IgD-negative memory B cell (primary cell): ENCODE measurements around the gene TFDP1. TPM values are rescaled to one million over a fixed set of nuclear protein-coding genes. Genes with fewer than 3 reads are reported as not detected.
"Not testable (repeated sequence)": the region's sequence is repeated elsewhere in the genome, so short reads cannot be mapped to it uniquely, and the experiment has no call there.

Experiments
- H3K27ac Mint-ChIP-seq, 3 donors: one replicate each; pipeline ENCODE4 v1.8.0; 2020 to 2022; ENCODE audit warnings: mild to moderate bottlenecking in 3 of 3, mixed read lengths in 3 of 3, moderate library complexity in 1 of 3
- H3K27me3 Mint-ChIP-seq: one replicate; pipeline ENCODE4 v1.8.0; 2021; ENCODE audit warnings: mixed read lengths
- H3K36me3 Mint-ChIP-seq: one replicate; pipeline ENCODE4 v1.8.0; 2020; ENCODE audit warnings: mild to moderate bottlenecking, mixed read lengths
- H3K4me1 Mint-ChIP-seq, 3 donors: one replicate each; pipeline ENCODE4 v1.8.0; 2020 to 2022; ENCODE audit warnings: mixed read lengths in 3 of 3, mild to moderate bottlenecking in 1 of 3
- H3K4me3 Mint-ChIP-seq, 4 donors: one replicate each; pipeline ENCODE4 v1.8.0; 2020 to 2022; ENCODE audit warnings: mild to moderate bottlenecking in 4 of 4, mixed read lengths in 4 of 4, moderate library complexity in 3 of 4
- H3K9me3 Mint-ChIP-seq, 3 donors: one replicate each; pipeline ENCODE4 v1.8.0; 2020 to 2021; ENCODE audit warnings: mixed read lengths in 3 of 3, mild to moderate bottlenecking in 1 of 3
- polyA plus RNA-seq: library from polyadenylated mRNA; unstranded; fragments of 300-500 nt; fragmentation: Illumina TruSeq; gene quantifications from one replicate; pipeline ENCODE4 v1.2.3, GENCODE V29; 2021

Gene TFDP1
- polyA plus RNA-seq, 1 donor from 2014 or later: 66.9 TPM

DNA sequence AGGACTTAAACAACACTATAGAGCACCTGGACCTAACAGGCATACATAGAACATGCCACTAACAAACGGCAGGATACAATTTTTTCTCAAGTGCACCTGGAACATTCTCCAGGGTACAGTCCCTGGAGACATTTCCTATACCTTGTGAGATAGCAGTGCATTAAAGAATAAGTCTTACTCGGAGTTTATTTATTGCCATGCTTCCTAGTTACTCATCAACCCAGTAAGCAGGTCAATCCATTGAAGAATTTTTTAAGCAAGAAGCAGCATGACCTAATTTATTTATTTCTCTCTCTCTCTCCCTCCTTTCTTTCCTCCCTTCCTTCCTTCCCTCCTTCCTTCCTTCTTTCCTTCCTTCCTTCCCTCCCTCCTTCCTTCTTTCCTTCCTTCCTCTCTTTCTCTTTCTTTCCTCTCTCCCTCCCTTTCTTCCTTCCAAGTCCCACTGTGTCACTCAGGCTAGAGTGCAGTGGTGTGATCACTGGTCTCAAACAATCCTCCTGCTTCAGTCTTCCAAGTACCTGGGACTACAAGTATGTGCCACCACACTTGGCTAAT lies 6.6 kb upstream of the TFDP1 start:
- Mint-ChIP-seq H3K27ac (no peak overlapping the region), H3K36me3 (peaks cover 4% of the 10 kb centered on the region), H3K27me3 (no peaks in the 10 kb centered on the region), H3K4me3 (no peak overlapping the region), H3K4me1 (no peaks in the 10 kb centered on the region), H3K9me3 (peaks cover 4 to 22% (median 14%) of the 10 kb centered on the region in 3 donors)

GRCh38 chr13:113579686-113580085 lies 4.9 kb upstream of the TFDP1 start:
- no peak overlapping the region for H3K4me3 Mint-ChIP-seq

GRCh38 chr13:113581871-113582270 lies 2.7 kb upstream of the TFDP1 start:
- Mint-ChIP-seq H3K27ac (no peak overlapping the region), H3K36me3 (no peaks in the 10 kb centered on the region), H3K4me3 (peak overlapping the region in 3 of 4 donors; percentile 51 to 77 (median 72)), H3K4me1 (peaks cover 0 to 14% (median 7%) of the 10 kb centered on the region in 3 donors), H3K27me3 (no peaks in the 10 kb centered on the region), H3K9me3 (peaks cover 0 to 9% (median 6%) of the 10 kb centered on the region in 3 donors)

More at GRCh38 chr13:113579686-113580085, 4.9 kb upstream of the TFDP1 start:
- Mint-ChIP-seq H3K27ac (no peak overlapping the region), H3K36me3 (peaks cover 4% of the 10 kb centered on the region), H3K9me3 (peaks cover 4 to 18% (median 9%) of the 10 kb centered on the region in 3 donors), H3K4me1 (peaks cover 0 to 2% (median 0%) of the 10 kb centered on the region in 3 donors), H3K27me3 (no peaks in the 10 kb centered on the region)

- H3K4me1 Mint-ChIP-seq: peaks cover 0 to 17% (median 8%) of the 10 kb centered on the region in 3 donors
- no peaks in the 10 kb centered on the region for H3K36me3 Mint-ChIP-seq
- H3K9me3 Mint-ChIP-seq: peaks cover 0 to 2% (median 0%) of the 10 kb centered on the region in 3 donors
- no peak overlapping the region for H3K27ac Mint-ChIP-seq
- H3K27me3 Mint-ChIP-seq: no peaks in the 10 kb centered on the region
- peak overlapping the region in 3 of 4 donors; percentile 52 to 72 (median 60) for H3K4me3 Mint-ChIP-seq
Observed at GRCh38 chr13:113582841-113583631, 1.5 kb upstream of the TFDP1 start.

DNA sequence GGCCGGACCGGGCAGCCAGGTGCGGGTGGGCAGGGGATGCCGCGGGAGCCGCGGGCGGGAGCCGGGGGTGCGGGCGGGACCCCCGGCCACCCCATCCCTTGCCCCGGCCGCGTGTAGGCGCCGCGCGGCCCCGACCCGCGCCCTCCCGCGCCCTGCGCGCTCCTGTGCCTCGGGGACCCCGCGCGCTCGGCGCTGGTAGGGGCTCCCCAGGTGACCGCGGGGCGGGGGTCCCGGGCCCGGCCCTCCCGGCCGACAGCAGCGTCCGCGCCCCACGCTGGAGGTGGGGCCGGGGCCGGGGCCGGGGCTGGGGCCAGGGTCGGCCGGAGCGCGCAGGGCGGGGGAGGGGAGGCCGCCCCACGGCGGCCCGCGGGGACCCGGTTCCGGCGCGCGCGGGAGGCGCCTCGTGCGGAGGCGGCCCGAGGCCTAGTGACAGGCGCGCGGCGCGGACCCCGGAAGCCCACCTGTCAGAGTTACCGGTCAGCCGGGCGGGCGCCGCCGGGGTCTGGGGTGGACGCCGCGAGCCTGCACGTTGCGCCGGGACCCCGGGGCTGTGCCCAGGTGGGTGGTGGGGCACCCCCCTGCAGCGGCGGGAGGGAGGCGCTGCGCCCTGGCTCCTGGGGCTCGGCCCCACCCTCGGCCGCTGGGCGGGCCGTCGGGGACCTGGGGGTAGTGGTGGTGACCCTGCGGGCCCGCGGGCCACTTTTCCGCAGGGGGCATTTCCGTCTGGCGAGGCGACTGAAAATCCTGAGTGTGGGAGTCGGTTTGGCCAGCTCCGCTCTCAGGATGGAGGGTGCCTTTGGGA lies 518 bp downstream of the TFDP1 start:
- Mint-ChIP-seq H3K4me3 (peak overlapping the region; percentile 82 to 96 (median 88)), H3K9me3 (no peaks in the 10 kb centered on the region), H3K4me1 (peaks cover 0 to 25% (median 10%) of the 10 kb centered on the region in 3 donors), H3K36me3 (no peaks in the 10 kb centered on the region), H3K27me3 (no peaks in the 10 kb centered on the region), H3K27ac (peak overlapping the region; percentile 12 to 63 (median 35))

GRCh38 chr13:113585896-113586295 lies 1.3 kb downstream of the TFDP1 start:
- Mint-ChIP-seq H3K27ac (peak overlapping the region in 2 of 3 donors; percentile 12 to 35), H3K9me3 (no peaks in the 10 kb centered on the region), H3K4me1 (peaks cover 0 to 28% (median 10%) of the 10 kb centered on the region in 3 donors), H3K4me3 (peak overlapping the region; percentile 82 to 96 (median 88)), H3K27me3 (no peaks in the 10 kb centered on the region), H3K36me3 (no peaks in the 10 kb centered on the region)

DNA sequence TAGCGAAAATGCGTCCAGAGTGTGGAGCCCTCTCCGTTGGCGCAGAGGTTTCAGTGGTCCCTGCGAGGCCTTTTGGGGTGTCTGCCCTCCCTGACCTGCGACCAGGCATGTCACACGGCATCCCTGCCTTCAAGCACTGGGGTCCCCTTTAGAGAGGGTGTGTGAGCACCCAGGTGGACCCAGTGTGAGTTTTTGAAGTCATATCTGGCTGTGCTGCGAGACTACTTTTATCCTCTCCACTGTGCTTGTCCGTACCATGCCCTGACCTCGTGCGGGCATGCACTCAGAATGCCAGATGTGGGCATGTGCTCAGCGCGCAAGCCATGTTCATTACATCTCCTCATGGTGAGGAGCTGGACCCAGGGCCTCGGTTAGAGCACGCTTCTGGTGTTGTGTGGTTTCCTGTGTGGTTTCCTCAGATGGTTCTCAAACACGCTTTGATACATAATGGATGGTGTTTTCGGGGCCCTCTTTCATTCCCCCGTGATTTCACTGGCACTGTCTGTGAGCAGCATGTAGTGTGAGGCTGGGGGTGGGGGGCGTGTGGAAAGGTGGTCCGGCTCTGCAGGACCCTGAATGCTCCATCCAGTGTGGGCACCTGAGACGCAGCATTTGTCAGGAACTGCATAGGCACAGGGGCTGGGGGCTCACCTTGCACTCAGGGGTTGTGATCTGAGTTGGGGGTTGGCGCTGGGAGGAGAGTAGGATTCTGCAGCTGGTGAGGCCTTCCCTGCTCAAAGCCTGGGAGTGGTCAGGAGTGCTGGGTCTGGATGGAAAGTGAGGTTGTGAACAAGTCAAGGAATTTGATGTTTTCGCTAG lies 2.3 kb downstream of the TFDP1 start:
- Mint-ChIP-seq H3K4me3 (peak overlapping the region; percentile 55 to 90 (median 80)), H3K4me1 (peaks cover 6 to 28% (median 10%) of the 10 kb centered on the region in 3 donors), H3K27ac (no peak overlapping the region), H3K9me3 (no peaks in the 10 kb centered on the region), H3K27me3 (no peaks in the 10 kb centered on the region), H3K36me3 (peaks cover 3% of the 10 kb centered on the region)

- Mint-ChIP-seq H3K4me3 (no peak overlapping the region), H3K36me3 (peaks cover 3% of the 10 kb centered on the region), H3K9me3 (no peaks in the 10 kb centered on the region), H3K27ac (peak overlapping the region in 1 of 3 donors; percentile 47), H3K27me3 (no peaks in the 10 kb centered on the region), H3K4me1 (peaks cover 6 to 28% (median 10%) of the 10 kb centered on the region in 3 donors)
Observed at GRCh38 chr13:113588394-113589111, 4.0 kb downstream of the TFDP1 start.

- Mint-ChIP-seq H3K4me1 (peaks cover 6 to 26% (median 10%) of the 10 kb centered on the region in 3 donors), H3K27ac (no peak overlapping the region), H3K4me3 (peak overlapping the region in 1 of 4 donors; percentile 28), H3K9me3 (no peaks in the 10 kb centered on the region), H3K27me3 (no peaks in the 10 kb centered on the region), H3K36me3 (peaks cover 3% of the 10 kb centered on the region)
Observed at GRCh38 chr13:113589251-113589960, 4.9 kb downstream of the TFDP1 start.

GRCh38 chr13:113589961-113590339 lies 5.4 kb downstream of the TFDP1 start:
- H3K27me3 Mint-ChIP-seq: no peaks in the 10 kb centered on the region
- no peaks in the 10 kb centered on the region for H3K9me3 Mint-ChIP-seq
- H3K4me3 Mint-ChIP-seq: peak overlapping the region in 1 of 4 donors; percentile 67
- peaks cover 6 to 29% (median 10%) of the 10 kb centered on the region in 3 donors for H3K4me1 Mint-ChIP-seq
- H3K36me3 Mint-ChIP-seq: peaks cover 5% of the 10 kb centered on the region
- no peak overlapping the region for H3K27ac Mint-ChIP-seq

DNA sequence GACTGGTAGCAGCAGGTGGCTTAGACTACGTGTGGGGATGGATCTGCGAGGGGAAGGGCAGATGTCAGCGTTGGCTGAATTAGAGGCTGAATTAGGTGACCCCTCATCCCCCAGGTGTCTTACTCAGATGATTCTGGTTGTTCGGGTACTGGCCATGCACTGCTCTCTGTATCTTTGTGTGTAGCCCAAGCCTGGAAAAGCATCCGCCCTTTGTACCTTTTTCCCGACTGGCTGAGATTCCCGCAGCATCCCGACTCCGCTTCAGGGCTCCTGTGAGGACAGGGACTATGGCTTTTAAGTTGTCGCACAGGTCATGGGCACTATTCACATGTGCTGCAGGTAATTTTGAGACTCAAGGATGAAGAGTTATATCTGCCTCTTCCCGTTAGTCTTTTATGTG lies 7.2 kb downstream of the TFDP1 start:
- H3K9me3 Mint-ChIP-seq: no peaks in the 10 kb centered on the region
- peak overlapping the region in 1 of 3 donors; percentile 31 for H3K27ac Mint-ChIP-seq
- peaks cover 5% of the 10 kb centered on the region for H3K36me3 Mint-ChIP-seq
- H3K4me3 Mint-ChIP-seq: no peak overlapping the region
- no peaks in the 10 kb centered on the region for H3K27me3 Mint-ChIP-seq
- peaks cover 4 to 18% (median 6%) of the 10 kb centered on the region in 3 donors for H3K4me1 Mint-ChIP-seq

- Mint-ChIP-seq H3K27ac (no peak overlapping the region), H3K9me3 (no peaks in the 10 kb centered on the region), H3K36me3 (peaks cover 5% of the 10 kb centered on the region), H3K27me3 (no peaks in the 10 kb centered on the region), H3K4me3 (no peak overlapping the region), H3K4me1 (peaks cover 3 to 14% (median 6%) of the 10 kb centered on the region in 3 donors)
Observed at GRCh38 chr13:113592571-113592970, 8.0 kb downstream of the TFDP1 start.

- not testable (repeated sequence) for H3K4me3 Mint-ChIP-seq, H3K9me3 Mint-ChIP-seq, H3K27me3 Mint-ChIP-seq, H3K27ac Mint-ChIP-seq, H3K4me1 Mint-ChIP-seq, H3K36me3 Mint-ChIP-seq
Observed at GRCh38 chr13:113594066-113594821, 9.7 kb downstream of the TFDP1 start.
